Measurements from ENCODE around the gene NGF.

DNA sequence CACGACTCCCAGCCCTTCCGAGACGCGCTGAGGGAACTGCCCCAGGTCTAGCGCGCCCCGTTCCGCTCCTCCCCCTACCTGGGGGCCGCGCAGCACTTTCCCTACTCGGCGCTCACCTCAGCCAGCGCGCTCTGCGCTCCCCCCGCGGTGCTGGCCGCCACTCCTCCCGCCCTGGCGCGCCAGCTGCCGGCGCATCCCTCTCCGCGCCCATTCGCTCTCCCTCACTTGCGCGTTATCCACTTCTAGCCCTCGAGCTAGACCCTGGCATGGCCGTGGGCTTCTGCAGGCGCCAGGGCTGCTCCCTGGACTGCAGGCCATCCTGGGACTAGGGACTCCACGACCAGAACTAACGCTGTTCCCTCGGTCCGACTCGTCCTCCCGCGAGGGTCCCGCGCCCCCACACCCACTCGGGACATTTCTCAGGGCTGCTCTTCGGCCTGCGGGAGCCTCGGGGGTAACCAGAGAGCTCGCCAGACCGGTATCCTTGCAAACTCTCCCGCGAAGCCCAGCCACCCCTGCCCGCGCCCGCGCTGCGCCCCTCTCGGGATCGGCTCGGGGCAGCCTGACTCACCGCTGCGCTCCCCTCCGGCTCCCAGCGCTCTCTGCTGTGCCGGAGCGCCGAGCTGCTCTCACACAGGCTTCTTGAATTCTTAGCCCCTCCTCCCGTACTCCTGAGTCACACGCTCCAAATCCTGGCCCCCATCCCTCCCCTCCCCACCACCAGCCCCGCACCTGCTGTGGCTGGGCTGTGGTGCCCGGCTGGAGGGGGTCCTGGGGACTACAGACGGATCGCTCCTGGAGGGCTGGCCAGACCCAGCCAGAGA is at the start of gene NGF:
- TF ChIP-seq, protein P1, sequence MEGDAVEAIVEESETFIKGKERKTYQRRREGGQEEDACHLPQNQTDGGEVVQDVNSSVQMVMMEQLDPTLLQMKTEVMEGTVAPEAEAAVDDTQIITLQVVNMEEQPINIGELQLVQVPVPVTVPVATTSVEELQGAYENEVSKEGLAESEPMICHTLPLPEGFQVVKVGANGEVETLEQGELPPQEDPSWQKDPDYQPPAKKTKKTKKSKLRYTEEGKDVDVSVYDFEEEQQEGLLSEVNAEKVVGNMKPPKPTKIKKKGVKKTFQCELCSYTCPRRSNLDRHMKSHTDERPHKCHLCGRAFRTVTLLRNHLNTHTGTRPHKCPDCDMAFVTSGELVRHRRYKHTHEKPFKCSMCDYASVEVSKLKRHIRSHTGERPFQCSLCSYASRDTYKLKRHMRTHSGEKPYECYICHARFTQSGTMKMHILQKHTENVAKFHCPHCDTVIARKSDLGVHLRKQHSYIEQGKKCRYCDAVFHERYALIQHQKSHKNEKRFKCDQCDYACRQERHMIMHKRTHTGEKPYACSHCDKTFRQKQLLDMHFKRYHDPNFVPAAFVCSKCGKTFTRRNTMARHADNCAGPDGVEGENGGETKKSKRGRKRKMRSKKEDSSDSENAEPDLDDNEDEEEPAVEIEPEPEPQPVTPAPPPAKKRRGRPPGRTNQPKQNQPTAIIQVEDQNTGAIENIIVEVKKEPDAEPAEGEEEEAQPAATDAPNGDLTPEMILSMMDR (conservative IDR thresholded peaks at IDR 0.05; ENCODE audit: low read depth, low read length): 0 out of 2 replicates have a peak, but pooled peaks have one; percentile 10
- no peak for TF ChIP-seq EZH2 (IDR thresholded peaks at IDR 0.05; ENCODE audit: borderline replicate concordance, low read depth, low read length, poor library complexity, severe bottlenecking)

Data from A673 (cell line).